Measurements from ENCODE around the gene AHDC1. TPM values are rescaled to one million over a fixed set of nuclear protein-coding genes. Genes with fewer than 3 reads are reported as not detected.

AHDC1 gene
- total and polyA plus RNA-seq, 10 of the 15 experiments (the other 5 are each of a cell fraction or from before 2014, with no cell fraction given) = 0.21 to 13.0 (median 1.4) TPM

- in situ Hi-C loops (cut with MboI) = no loop called here
- intact Hi-C loops (cut with micrococcal nuclease; ENCODE audit: unreplicated experiment) = no loop called here
- H3K27me3 ChIP-seq (replicated peaks in 1 of 2; ENCODE audit: control insufficient read depth in 2 of 2, insufficient read depth in 2 of 2, low read length in 1 of 2) = no peaks in the 10 kb centered on the region
- H3K9me3 ChIP-seq (replicated peaks; ENCODE audit: control insufficient read depth, insufficient read depth, low read length) = no peaks in the 10 kb centered on the region
- H2AFZ ChIP-seq (ENCODE audit: control insufficient read depth, low read depth, low read length) = peak overlapping the region; percentile 68; the same call in 1 of the 2 replicates
- TF ChIP-seq ZNF24 (IDR thresholded peaks at IDR 0.05) (0 out of 2 replicates have a peak, but pooled peaks have one; percentile 9), ZBTB4 (CRISPR knock-in tag; IDR thresholded peaks at IDR 0.05) (no peak), ZNF217 (IDR thresholded peaks at IDR 0.05) (peak; percentile 74; the same call in 1 of the 2 replicates), WRNIP1 (IDR thresholded peaks at IDR 0.05; ENCODE audit: borderline replicate concordance, low read depth, low read length) (no peak), KAT2A (conservative IDR thresholded peaks at IDR 0.05; ENCODE audit: control insufficient read depth, low read depth, low read length) (no peak), SREBF1 (IDR thresholded peaks at IDR 0.05; ENCODE audit: low read length) (no peak)
- ATAC-seq (peak; percentile 38), DNase-seq (ENCODE audit: low read depth, low spot score) (no peak), FAIRE-seq (no peak)
- H3K27ac ChIP-seq (ENCODE audit: control insufficient read depth, insufficient read depth) = peak overlapping the region; percentile 24
- SMC1A ChIA-PET (ENCODE audit: uncharacterized antibody, unreplicated experiment) = interaction anchor here (1.4 to 2.7 kb wide), 9 partner anchors 8 to 44 kb away, joined by 3 to 17 read pairs (median 7); no protein-coding TSS in a partner anchor
- H3K4me3 ChIP-seq = no peak overlapping the region
- no peaks in the 10 kb centered on the region for H4K20me1 ChIP-seq (ENCODE audit: control insufficient read depth, insufficient read depth)
- CTCF ChIA-PET = interaction anchor here (0.6 to 4.7 kb wide), 10 partner anchors 8 to 160 kb away, joined by 3 to 41 read pairs (median 6); partner anchors contain the start of gene WASF2
- H3K9ac ChIP-seq (ENCODE audit: control insufficient read depth, insufficient read depth, low read length) = no peak overlapping the region
- H3K36me3 ChIP-seq (ENCODE audit: control insufficient read depth in 2 of 2, insufficient read depth in 2 of 2, low read length in 1 of 2) = no peaks in the 10 kb centered on the region
- H3K79me2 ChIP-seq (ENCODE audit: control insufficient read depth, insufficient read depth, low read length) = no peaks in the 10 kb centered on the region
- RAD21 ChIA-PET (ENCODE audit: unreplicated experiment) = interaction anchor here (0.9 to 2.1 kb wide), 6 partner anchors 8 to 48 kb away, joined by 3 to 16 read pairs (median 4); no protein-coding TSS in a partner anchor
- no peak overlapping the region; the same call in 1 of the 2 replicates for H3K4me2 ChIP-seq (ENCODE audit: control insufficient read depth, insufficient read depth)
- peaks cover 30% of the 10 kb centered on the region for H3K4me1 ChIP-seq (ENCODE audit: control insufficient read depth, insufficient read depth, low read length)
- BruUV-seq (replicated peaks) = no TSS peak
- POLR2A ChIA-PET = interaction anchor here (0.6 to 2.3 kb wide), 6 partner anchors 8 to 175 kb away, joined by 3 to 22 read pairs (median 6); no protein-coding TSS in a partner anchor
- WGBS (ENCODE audit: insufficient coverage, insufficient replicate concordance, low lambda C conversion rate, missing lambda C conversion rate) = 45% methylated on average over 7 of the region's 7 CpGs
Measured at GRCh38 chr1:27650539-27651175, 46.7 kb upstream of the AHDC1 start.
